Glutamatergic neuron (in vitro differentiated cells): ENCODE data around the gene ACTR3. TPM values are rescaled to one million over a fixed set of nuclear protein-coding genes. Genes with fewer than 3 reads are reported as not detected.

Experiments
- DNase-seq: peaks from one replicate; pipeline ENCODE4 v3.0.0; 2022
- H3K27ac Mint-ChIP-seq: one replicate; pipeline ENCODE4 v1.8.0; 2020; ENCODE audit warnings: mild to moderate bottlenecking, mixed read lengths, inconsistent platforms; ENCODE audit not compliant: unreplicated experiment
- H3K27me3 Mint-ChIP-seq: one replicate; pipeline ENCODE4 v1.8.0; 2020; ENCODE audit warnings: mild to moderate bottlenecking, moderate library complexity, mixed read lengths, inconsistent platforms; ENCODE audit not compliant: unreplicated experiment
- H3K36me3 Mint-ChIP-seq: one replicate; pipeline ENCODE4 v1.8.0; 2020; ENCODE audit warnings: mild to moderate bottlenecking, mixed read lengths, inconsistent platforms; ENCODE audit not compliant: unreplicated experiment
- H3K4me1 Mint-ChIP-seq: one replicate; pipeline ENCODE4 v1.8.0; 2020; ENCODE audit warnings: mild to moderate bottlenecking, low read depth, mixed read lengths, inconsistent platforms; ENCODE audit not compliant: unreplicated experiment
- H3K4me3 Mint-ChIP-seq: one replicate; pipeline ENCODE4 v1.8.0; 2020; ENCODE audit warnings: mild to moderate bottlenecking, mixed read lengths, inconsistent platforms; ENCODE audit not compliant: unreplicated experiment
- H3K9me3 Mint-ChIP-seq: one replicate; pipeline ENCODE4 v1.8.0; 2020; ENCODE audit warnings: mild to moderate bottlenecking, moderate library complexity, mixed read lengths, inconsistent platforms; ENCODE audit not compliant: unreplicated experiment
- total RNA-seq: library from RNA; stranded (reverse); fragmentation: NEBNext Ultra II Directional; extraction: Animal tissue kit (Norgen Biotek cat#: 25700); gene quantifications from one replicate; pipeline ENCODE4 v1.2.1, GENCODE V29; 2021; ENCODE audit not compliant: unreplicated experiment
- TF ChIP-seq, protein P1 (sequence below): fragments of 200-600 bp; sonication (generic); IDR thresholded peaks from one replicate; pipeline ENCODE4 v1.5.0; 2021; ENCODE audit not compliant: partially characterized antibody, unreplicated experiment

The ACTR3 gene
- total RNA-seq, 1 donor from 2014 or later, result 154 TPM

DNA sequence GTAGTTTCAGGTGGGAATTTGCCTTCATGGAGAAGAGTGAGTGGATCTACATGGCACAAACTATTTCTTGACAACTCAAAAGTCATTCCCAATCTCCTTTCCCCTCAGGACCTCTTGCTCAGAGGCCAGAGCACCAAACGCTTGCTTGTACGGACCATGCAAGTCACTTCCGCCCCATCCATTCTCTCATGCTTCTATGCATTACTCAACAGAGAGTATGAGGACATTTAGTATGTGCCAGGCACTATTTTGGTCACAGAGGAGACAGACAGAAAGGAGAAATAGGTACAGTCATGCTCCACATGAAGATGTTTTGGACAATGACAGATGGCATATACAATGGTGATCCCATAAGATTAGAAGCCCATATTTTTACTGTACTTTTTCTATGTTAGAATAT lies 117.5 kb downstream of the ACTR3 start:
- TF ChIP-seq, protein P1, sequence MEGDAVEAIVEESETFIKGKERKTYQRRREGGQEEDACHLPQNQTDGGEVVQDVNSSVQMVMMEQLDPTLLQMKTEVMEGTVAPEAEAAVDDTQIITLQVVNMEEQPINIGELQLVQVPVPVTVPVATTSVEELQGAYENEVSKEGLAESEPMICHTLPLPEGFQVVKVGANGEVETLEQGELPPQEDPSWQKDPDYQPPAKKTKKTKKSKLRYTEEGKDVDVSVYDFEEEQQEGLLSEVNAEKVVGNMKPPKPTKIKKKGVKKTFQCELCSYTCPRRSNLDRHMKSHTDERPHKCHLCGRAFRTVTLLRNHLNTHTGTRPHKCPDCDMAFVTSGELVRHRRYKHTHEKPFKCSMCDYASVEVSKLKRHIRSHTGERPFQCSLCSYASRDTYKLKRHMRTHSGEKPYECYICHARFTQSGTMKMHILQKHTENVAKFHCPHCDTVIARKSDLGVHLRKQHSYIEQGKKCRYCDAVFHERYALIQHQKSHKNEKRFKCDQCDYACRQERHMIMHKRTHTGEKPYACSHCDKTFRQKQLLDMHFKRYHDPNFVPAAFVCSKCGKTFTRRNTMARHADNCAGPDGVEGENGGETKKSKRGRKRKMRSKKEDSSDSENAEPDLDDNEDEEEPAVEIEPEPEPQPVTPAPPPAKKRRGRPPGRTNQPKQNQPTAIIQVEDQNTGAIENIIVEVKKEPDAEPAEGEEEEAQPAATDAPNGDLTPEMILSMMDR, result no peak
- no peak for DNase-seq
- Mint-ChIP-seq H3K4me3 (no peak overlapping the region), H3K9me3 (peaks cover 3% of the 10 kb centered on the region), H3K36me3 (no peaks in the 10 kb centered on the region), H3K27me3 (peaks cover 2% of the 10 kb centered on the region), H3K4me1 (no peaks in the 10 kb centered on the region), H3K27ac (no peak overlapping the region)

DNA sequence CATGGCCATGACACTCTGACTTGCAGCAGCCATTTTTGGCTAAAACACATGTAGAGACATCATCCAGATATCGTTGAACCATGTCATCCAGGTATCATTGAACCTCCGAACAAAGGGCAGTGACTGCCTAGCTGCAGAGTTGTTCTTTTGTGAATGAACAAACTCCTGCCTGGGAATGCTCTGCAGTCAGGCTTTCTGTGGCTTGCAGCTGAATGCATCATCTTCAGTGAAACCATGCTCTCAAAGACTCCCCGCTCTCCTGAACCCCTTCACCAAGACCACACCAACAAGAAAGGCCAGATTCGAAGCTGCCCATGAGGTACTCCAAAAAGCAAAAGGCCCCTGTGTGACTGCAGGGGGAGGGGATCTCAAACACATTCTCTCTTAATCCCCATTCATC lies 118.8 kb downstream of the ACTR3 start:
- H3K36me3 Mint-ChIP-seq, result no peaks in the 10 kb centered on the region
- H3K4me3 Mint-ChIP-seq, result no peak overlapping the region
- H3K4me1 Mint-ChIP-seq, result no peaks in the 10 kb centered on the region
- DNase-seq, result no peak
- TF ChIP-seq, protein P1, result no peak
- peaks cover 2% of the 10 kb centered on the region for H3K27me3 Mint-ChIP-seq
- no peak overlapping the region for H3K27ac Mint-ChIP-seq
- H3K9me3 Mint-ChIP-seq, result peaks cover 3% of the 10 kb centered on the region

DNA sequence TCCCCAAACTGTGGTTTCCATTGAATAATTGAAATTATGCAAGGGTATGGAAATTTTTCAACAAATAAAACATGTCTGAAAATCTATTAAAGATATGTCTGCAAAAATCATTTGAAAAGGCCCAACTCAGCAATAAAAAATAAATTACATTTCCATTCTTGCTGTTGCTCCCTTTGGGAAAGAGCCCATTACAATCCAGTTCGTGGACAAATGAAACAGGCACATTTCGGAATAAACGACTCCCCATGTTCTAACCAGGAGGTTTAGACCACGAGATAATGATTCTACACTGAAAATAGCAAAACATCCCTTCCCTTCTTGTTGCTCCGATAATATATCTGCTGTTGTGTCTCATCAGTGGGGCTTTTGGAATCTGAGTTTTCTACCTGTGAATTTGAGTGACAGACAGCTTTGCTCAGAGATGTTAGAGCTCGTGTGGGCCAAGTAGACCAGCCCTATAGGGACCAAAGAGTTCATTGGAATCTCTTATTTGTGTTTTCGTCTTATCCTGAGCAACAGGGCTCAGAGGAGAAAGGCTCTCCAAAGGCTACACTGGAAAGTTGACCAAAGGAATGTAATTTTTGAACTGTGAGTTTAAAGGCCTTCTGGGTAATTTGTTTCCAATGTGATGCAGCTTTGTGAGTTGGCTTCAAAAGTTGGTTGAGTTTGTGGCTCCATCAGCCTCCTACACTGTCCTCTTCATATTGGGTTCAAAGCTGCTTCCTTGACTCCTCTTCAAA lies 119.5 kb downstream of the ACTR3 start:
- DNase-seq, result no peak
- no peaks in the 10 kb centered on the region for H3K36me3 Mint-ChIP-seq

DNA sequence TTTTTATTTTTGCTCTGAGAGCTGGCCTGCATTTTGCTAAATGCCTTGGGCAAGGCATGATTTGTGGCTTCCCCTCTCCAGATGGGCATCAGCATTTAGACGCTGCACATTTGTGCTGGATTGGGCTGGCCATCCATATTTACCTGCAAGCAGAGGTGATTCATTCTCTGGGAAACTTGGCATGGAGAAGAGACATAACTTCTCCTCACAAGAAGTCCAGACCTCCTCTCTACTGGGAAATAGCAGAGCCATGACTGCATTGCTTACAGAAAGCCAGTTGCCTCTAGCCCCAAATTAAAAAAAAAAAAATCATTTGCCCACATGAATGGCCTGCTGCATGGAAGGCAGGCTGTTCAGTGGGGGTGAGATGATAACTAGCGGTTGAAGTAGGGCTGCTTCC lies 120.1 kb downstream of the ACTR3 start:
- no peaks in the 10 kb centered on the region for H3K4me1 Mint-ChIP-seq
- no peaks in the 10 kb centered on the region for H3K9me3 Mint-ChIP-seq
- H3K27me3 Mint-ChIP-seq, result no peaks in the 10 kb centered on the region
- TF ChIP-seq, protein P1, result no peak
- no peak overlapping the region for H3K4me3 Mint-ChIP-seq
- no peak for DNase-seq
- no peak overlapping the region for H3K27ac Mint-ChIP-seq
- no peaks in the 10 kb centered on the region for H3K36me3 Mint-ChIP-seq

More for the DNA sequence above, 119.5 kb downstream of the ACTR3 start:
- no peak overlapping the region for H3K27ac Mint-ChIP-seq
- H3K27me3 Mint-ChIP-seq, result no peaks in the 10 kb centered on the region
- TF ChIP-seq, protein P1, result no peak
- no peak overlapping the region for H3K4me3 Mint-ChIP-seq
- no peaks in the 10 kb centered on the region for H3K9me3 Mint-ChIP-seq
- no peaks in the 10 kb centered on the region for H3K4me1 Mint-ChIP-seq

DNA sequence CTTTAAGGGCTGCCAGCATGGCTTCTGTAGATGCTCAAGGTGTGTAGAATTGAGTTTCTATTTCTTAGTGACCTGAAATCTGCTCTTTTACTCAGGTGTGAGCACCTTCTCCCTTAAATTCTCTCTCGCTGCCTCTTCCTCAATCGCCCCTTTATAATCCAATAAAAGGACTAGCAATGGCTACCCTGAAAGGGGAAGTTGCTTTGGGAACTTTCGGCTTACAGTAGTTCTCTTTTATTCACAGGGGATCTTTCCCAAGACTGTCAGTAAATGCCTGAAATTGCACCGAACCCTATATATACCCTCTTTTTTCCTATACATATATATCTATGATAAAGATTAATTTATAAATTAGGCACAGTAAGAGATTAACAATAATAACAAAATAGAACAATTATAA lies 121.8 kb downstream of the ACTR3 start:
- Mint-ChIP-seq H3K36me3 (no peaks in the 10 kb centered on the region), H3K4me3 (no peak overlapping the region), H3K27ac (no peak overlapping the region), H3K27me3 (no peaks in the 10 kb centered on the region), H3K9me3 (peaks cover 2% of the 10 kb centered on the region), H3K4me1 (no peaks in the 10 kb centered on the region)
- DNase-seq, result no peak
- TF ChIP-seq, protein P1, result no peak
